Measurements from ENCODE around the gene FNBP1.

FNBP1 gene

GRCh38 chr9:129923589-129923988 lies 119.4 kb downstream of the FNBP1 start:
- DNase-seq (ENCODE audit: low spot score), result no peak

GRCh38 chr9:129921905-129922304 lies 121.1 kb downstream of the FNBP1 start:
- DNase-seq (ENCODE audit: low spot score), result no peak

GRCh38 chr9:129919841-129920240 lies 123.1 kb downstream of the FNBP1 start:
- DNase-seq (ENCODE audit: low spot score), result no peak

- no peak for DNase-seq (ENCODE audit: low spot score)
These were observed 123.7 kb downstream of the FNBP1 start for GRCh38 chr9:129919277-129919676.

GRCh38 chr9:129918296-129918950 lies 124.6 kb downstream of the FNBP1 start:
- no peak for DNase-seq (ENCODE audit: low spot score)

GRCh38 chr9:129916707-129917106 lies 126.3 kb downstream of the FNBP1 start:
- no peak for DNase-seq (ENCODE audit: low spot score)

GRCh38 chr9:129914051-129914450 lies 128.9 kb downstream of the FNBP1 start:
- DNase-seq (ENCODE audit: low spot score), result no peak

- DNase-seq (ENCODE audit: low spot score), result no peak
These were observed 132.1 kb downstream of the FNBP1 start for GRCh38 chr9:129910628-129911567.

GRCh38 chr9:129909851-129910250 lies 133.1 kb downstream of the FNBP1 start:
- DNase-seq (ENCODE audit: low spot score), result no peak

GRCh38 chr9:129908906-129909305 lies 134.1 kb downstream of the FNBP1 start:
- DNase-seq (ENCODE audit: low spot score), result no peak

GRCh38 chr9:129907201-129907600 lies 135.8 kb downstream of the FNBP1 start:
- DNase-seq (ENCODE audit: low spot score), result no peak

- DNase-seq (ENCODE audit: low spot score), result no peak
These were observed 136.7 kb downstream of the FNBP1 start for GRCh38 chr9:129906298-129906697.

GRCh38 chr9:129904734-129905133 lies 138.3 kb downstream of the FNBP1 start:
- no peak for DNase-seq (ENCODE audit: low spot score)

- DNase-seq (ENCODE audit: low spot score), result no peak
These were observed 140.3 kb downstream of the FNBP1 start for GRCh38 chr9:129902740-129903134.

GRCh38 chr9:129901993-129902739 lies 140.8 kb downstream of the FNBP1 start:
- DNase-seq (ENCODE audit: low spot score), result no peak

GRCh38 chr9:129900263-129901027 lies 142.5 kb downstream of the FNBP1 start:
- DNase-seq (ENCODE audit: low spot score), result no peak

GRCh38 chr9:129899620-129900019 lies 143.4 kb downstream of the FNBP1 start:
- DNase-seq (ENCODE audit: low spot score), result no peak

- DNase-seq (ENCODE audit: low spot score), result no peak
These were observed 144.8 kb downstream of the FNBP1 start for GRCh38 chr9:129898185-129898584.

- DNase-seq (ENCODE audit: low spot score), result no peak
These were observed 145.7 kb downstream of the FNBP1 start for GRCh38 chr9:129897263-129897662.

- DNase-seq (ENCODE audit: low spot score), result no peak
These were observed 147.4 kb downstream of the FNBP1 start for GRCh38 chr9:129895376-129896268.
